ENCODE data around the gene NLRP7.
"Not testable (repeated sequence)": the region's sequence is repeated elsewhere in the genome, so short reads cannot be mapped to it uniquely, and the experiment has no call there.

NLRP7 gene

GRCh38 chr19:54947381-54947780 lies at the start of gene NLRP7:
Gene NLRP7 (minus strand): TSS chr19:54947530.
- DNase-seq, result no peak

- no peak for DNase-seq
Measured at GRCh38 chr19:54995561-54995960, 48.2 kb upstream of the NLRP7 start.

GRCh38 chr19:54989531-54989930 lies 42.2 kb upstream of the NLRP7 start:
- DNase-seq, result not testable (repeated sequence)

GRCh38 chr19:54982562-54982961 lies 35.2 kb upstream of the NLRP7 start:
- not testable (repeated sequence) for DNase-seq

GRCh38 chr19:54973229-54974090 lies 26.1 kb upstream of the NLRP7 start:
- not testable (repeated sequence) for DNase-seq

GRCh38 chr19:54971446-54971845 lies 24.1 kb upstream of the NLRP7 start:
- DNase-seq, result not testable (repeated sequence)

- DNase-seq, result no peak
Measured at GRCh38 chr19:54969647-54970046, 22.3 kb upstream of the NLRP7 start.

- DNase-seq, result no peak
Measured at GRCh38 chr19:54967611-54968010, 20.3 kb upstream of the NLRP7 start.

GRCh38 chr19:54965055-54965454 lies 17.7 kb upstream of the NLRP7 start:
- not testable (repeated sequence) for DNase-seq

GRCh38 chr19:54959840-54960239 lies 12.5 kb upstream of the NLRP7 start:
- peak; percentile 4 for DNase-seq

GRCh38 chr19:54955376-54955775 lies 8.0 kb upstream of the NLRP7 start:
- DNase-seq, result no peak

- not testable (repeated sequence) for DNase-seq
Measured at GRCh38 chr19:54953345-54953713, 6.0 kb upstream of the NLRP7 start.

- no peak for DNase-seq
Measured at GRCh38 chr19:54952591-54953344, 5.4 kb upstream of the NLRP7 start.

- not testable (repeated sequence) for DNase-seq
Measured at GRCh38 chr19:54950580-54950979, 3.2 kb upstream of the NLRP7 start.

GRCh38 chr19:54949412-54949811 lies 2.1 kb upstream of the NLRP7 start:
- no peak for DNase-seq

GRCh38 chr19:54943772-54944361 lies 3.5 kb downstream of the NLRP7 start:
- not testable (repeated sequence) for DNase-seq

- DNase-seq, result not testable (repeated sequence)
Measured at GRCh38 chr19:54939538-54939937, 7.8 kb downstream of the NLRP7 start.

GRCh38 chr19:54938906-54939305 lies 8.4 kb downstream of the NLRP7 start:
- no peak for DNase-seq

- no peak for DNase-seq
Measured at GRCh38 chr19:54937926-54938325, 9.4 kb downstream of the NLRP7 start.

- no peak for DNase-seq
Measured at GRCh38 chr19:54928299-54928698, 19.0 kb downstream of the NLRP7 start.

GRCh38 chr19:54923276-54923675 lies 24.1 kb downstream of the NLRP7 start:
- DNase-seq, result no peak

GRCh38 chr19:54921082-54921481 lies 26.2 kb downstream of the NLRP7 start:
- no peak for DNase-seq

Measured in CD4-positive, alpha-beta T cell treated with Interleukin-12 subunit alpha and Interleukin-12 subunit beta, for 1 hour (primary cell).